OCI-LY7 (cell line): Measurements from ENCODE around the gene EDEM2. TPM values are rescaled to one million over a fixed set of nuclear protein-coding genes. Genes with fewer than 3 reads are reported as not detected.
A peak's percentile ranks its signal among the peaks of the same experiment; 100 is the strongest.

Experiments
- BruUV-seq: library from RNA; stranded (reverse); fragments of 400-500 nt; replicated peaks from 2 replicates; lab custom pipeline; 2021; lab: Mats Ljungman, UMichigan
- CTCF ChIA-PET: fragments of 300-600 bp; sonication (Branson Sonifier 250); formaldehyde crosslinking; loops from one replicate; lab custom pipeline; 2022; ENCODE audit warnings: antibody characterized with exemption; ENCODE audit not compliant: unreplicated experiment; lab: Charles Lee
- POLR2A ChIA-PET: fragments of 300-600 bp; sonication (Branson Sonifier 250); formaldehyde crosslinking; loops from one replicate; lab custom pipeline; 2022; ENCODE audit warnings: antibody characterized with exemption; lab: Charles Lee
- DNase-seq: peaks from one replicate; pipeline ENCODE4 v3.0.0-alpha.2; 2015; ENCODE audit warnings: low spot score
- H2AFZ ChIP-seq: fragments of 200-600 bp; sonication (generic), shearing (Covaris generic); 2 replicates; pipeline ENCODE4 v1.6.1; 2014; ENCODE audit warnings: mild to moderate bottlenecking, antibody characterized with exemption, low read length, moderate library complexity
- H3K27ac ChIP-seq: fragments of 200-600 bp; sonication (generic); 2 replicates; pipeline ENCODE4 v1.5.1; 2014; ENCODE audit warnings: mixed run types, low read depth, mild to moderate bottlenecking, moderate library complexity, low read length, inconsistent platforms; ENCODE audit not compliant: poor library complexity, severe bottlenecking
- H3K36me3 ChIP-seq: fragments of 200-600 bp; sonication (generic); 2 replicates; pipeline ENCODE4 v1.6.1; 2014; ENCODE audit warnings: mild to moderate bottlenecking, antibody characterized with exemption, low read length, moderate library complexity, mixed read lengths; ENCODE audit not compliant: insufficient read depth
- H3K4me1 ChIP-seq: fragments of 200-600 bp; sonication (generic); 2 replicates; pipeline ENCODE4 v1.5.1; 2014; ENCODE audit warnings: mild to moderate bottlenecking, low read length; ENCODE audit not compliant: insufficient read depth, poor library complexity, severe bottlenecking
- H3K4me2 ChIP-seq: fragments of 200-600 bp; sonication (generic); 2 replicates; pipeline ENCODE4 v1.6.1; 2014; ENCODE audit warnings: mild to moderate bottlenecking, low read length
- H3K4me3 ChIP-seq: fragments of 200-600 bp; sonication (generic); 2 replicates; pipeline ENCODE4 v1.5.1; 2014; ENCODE audit warnings: mild to moderate bottlenecking, low read depth, low read length; ENCODE audit not compliant: poor library complexity, severe bottlenecking
- H3K79me2 ChIP-seq: fragments of 200-600 bp; sonication (generic); 2 replicates; pipeline ENCODE4 v1.6.1; 2016; ENCODE audit warnings: low read depth, mild to moderate bottlenecking, low read length, moderate library complexity, mixed read lengths; ENCODE audit not compliant: insufficient read depth
- H3K9me2 ChIP-seq: fragments of 200-600 bp; sonication (generic); 2 replicates; pipeline ENCODE4 v1.6.1; 2016; ENCODE audit warnings: mild to moderate bottlenecking, low read length, mixed read lengths; ENCODE audit not compliant: insufficient read depth
- H3K9me3 ChIP-seq: fragments of 200-600 bp; sonication (generic); 2 replicates; pipeline ENCODE4 v1.6.1; 2014; ENCODE audit warnings: mild to moderate bottlenecking, mixed run types, low read length, mixed read lengths
- H4K20me1 ChIP-seq: fragments of 200-600 bp; sonication (generic); 2 replicates; pipeline ENCODE4 v1.6.1; 2014; ENCODE audit warnings: mild to moderate bottlenecking, antibody characterized with exemption, low read length, moderate library complexity, mixed read lengths; ENCODE audit not compliant: insufficient read depth
- EZH2phosphoT487 ChIP-seq: fragments of 200-600 bp; sonication (generic); IDR thresholded peaks from 2 replicates; pipeline ENCODE4 v1.6.1; 2018; ENCODE audit warnings: low read depth, borderline replicate concordance, mild to moderate bottlenecking, mixed run types, antibody characterized with exemption, low read length, moderate library complexity, mixed read lengths
- intact Hi-C: fragments of 100-400 bp; cut with micrococcal nuclease; formaldehyde crosslinking; loops from one replicate; pipeline ENCODE4 v1.10.0; 2022; ENCODE audit not compliant: unreplicated experiment
- total RNA-seq, 2 experiments: library from RNA; depleted of rRNA in 1 of 2; stranded (reverse); fragments of >200 nt in 1 of 2; shearing (Covaris generic) in 1 of 2; gene quantifications; 2 replicates each; pipeline ENCODE4 v1.2.3, GENCODE V29; 2014 to 2022
- TF ChIP-seq, protein P1 (sequence below): fragments of 200-600 bp; sonication (generic); conservative IDR thresholded peaks from 2 replicates; pipeline ENCODE4 v1.5.1; 2014; ENCODE audit warnings: mild to moderate bottlenecking, antibody characterized with exemption, low read length, moderate library complexity, mixed read lengths

EDEM2 gene
- total RNA-seq, 2 experiments from 2014 or later: 19.1 to 23.0 TPM

DNA sequence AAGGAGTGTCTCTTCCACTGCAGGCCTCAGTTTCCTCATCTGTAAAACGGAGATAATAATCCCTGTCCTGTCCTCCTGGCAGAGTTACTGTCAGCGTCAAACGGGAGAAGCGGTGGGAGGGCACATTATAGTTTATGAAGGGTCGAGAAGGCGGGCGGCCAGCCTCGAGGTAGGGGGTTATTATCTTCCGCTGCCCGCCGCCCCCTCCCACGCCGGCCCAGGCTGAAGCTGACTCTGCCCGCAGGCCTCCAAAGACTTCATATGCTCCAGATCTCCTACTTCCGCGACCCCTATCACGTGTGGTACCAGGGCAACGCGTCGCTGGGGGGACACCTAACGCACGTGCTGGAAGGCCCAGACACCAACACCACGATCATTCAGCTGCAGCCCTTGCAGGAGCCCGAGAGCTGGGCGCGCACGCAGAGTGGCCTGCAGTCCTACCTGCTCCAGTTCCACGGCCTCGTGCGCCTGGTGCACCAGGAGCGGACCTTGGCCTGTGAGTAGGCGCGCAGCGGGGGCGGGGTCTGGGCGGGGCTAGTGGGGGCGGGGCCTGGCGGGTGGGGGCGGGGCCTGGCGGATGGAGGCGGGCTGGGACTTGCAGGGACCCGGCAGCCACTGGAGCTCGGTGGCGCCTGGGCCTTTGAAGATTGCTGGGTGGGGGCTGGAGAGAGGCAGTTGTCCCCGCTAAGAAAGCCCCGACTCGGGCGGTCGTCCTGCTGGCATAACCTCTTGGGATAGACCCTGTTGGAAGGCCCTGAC, 27.5 kb upstream of the EDEM2 start:
- H3K4me3 ChIP-seq: no peak overlapping the region
- ChIA-PET POLR2A (interaction anchor here (0.6 to 0.7 kb wide), 2 partner anchors 19 to 27 kb away, joined by 4 to 7 read pairs; partner anchors contain the start of gene EDEM2), CTCF (no interaction called here)
- no peaks in the 10 kb centered on the region for H3K36me3 ChIP-seq
- TF ChIP-seq EZH2phosphoT487: no peak
- TF ChIP-seq, protein P1, sequence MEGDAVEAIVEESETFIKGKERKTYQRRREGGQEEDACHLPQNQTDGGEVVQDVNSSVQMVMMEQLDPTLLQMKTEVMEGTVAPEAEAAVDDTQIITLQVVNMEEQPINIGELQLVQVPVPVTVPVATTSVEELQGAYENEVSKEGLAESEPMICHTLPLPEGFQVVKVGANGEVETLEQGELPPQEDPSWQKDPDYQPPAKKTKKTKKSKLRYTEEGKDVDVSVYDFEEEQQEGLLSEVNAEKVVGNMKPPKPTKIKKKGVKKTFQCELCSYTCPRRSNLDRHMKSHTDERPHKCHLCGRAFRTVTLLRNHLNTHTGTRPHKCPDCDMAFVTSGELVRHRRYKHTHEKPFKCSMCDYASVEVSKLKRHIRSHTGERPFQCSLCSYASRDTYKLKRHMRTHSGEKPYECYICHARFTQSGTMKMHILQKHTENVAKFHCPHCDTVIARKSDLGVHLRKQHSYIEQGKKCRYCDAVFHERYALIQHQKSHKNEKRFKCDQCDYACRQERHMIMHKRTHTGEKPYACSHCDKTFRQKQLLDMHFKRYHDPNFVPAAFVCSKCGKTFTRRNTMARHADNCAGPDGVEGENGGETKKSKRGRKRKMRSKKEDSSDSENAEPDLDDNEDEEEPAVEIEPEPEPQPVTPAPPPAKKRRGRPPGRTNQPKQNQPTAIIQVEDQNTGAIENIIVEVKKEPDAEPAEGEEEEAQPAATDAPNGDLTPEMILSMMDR: no peak
- no peaks in the 10 kb centered on the region for H3K4me1 ChIP-seq
- H3K4me2 ChIP-seq: no peak overlapping the region
- intact Hi-C loops: no loop called here
- no peak overlapping the region for H3K27ac ChIP-seq
- H3K79me2 ChIP-seq: no peaks in the 10 kb centered on the region
- no peaks in the 10 kb centered on the region for H4K20me1 ChIP-seq
- no TSS peak for BruUV-seq
- no peaks in the 10 kb centered on the region for H3K9me2 ChIP-seq
- H2AFZ ChIP-seq: no peak overlapping the region
- H3K9me3 ChIP-seq: no peaks in the 10 kb centered on the region
- DNase-seq: no peak

DNA sequence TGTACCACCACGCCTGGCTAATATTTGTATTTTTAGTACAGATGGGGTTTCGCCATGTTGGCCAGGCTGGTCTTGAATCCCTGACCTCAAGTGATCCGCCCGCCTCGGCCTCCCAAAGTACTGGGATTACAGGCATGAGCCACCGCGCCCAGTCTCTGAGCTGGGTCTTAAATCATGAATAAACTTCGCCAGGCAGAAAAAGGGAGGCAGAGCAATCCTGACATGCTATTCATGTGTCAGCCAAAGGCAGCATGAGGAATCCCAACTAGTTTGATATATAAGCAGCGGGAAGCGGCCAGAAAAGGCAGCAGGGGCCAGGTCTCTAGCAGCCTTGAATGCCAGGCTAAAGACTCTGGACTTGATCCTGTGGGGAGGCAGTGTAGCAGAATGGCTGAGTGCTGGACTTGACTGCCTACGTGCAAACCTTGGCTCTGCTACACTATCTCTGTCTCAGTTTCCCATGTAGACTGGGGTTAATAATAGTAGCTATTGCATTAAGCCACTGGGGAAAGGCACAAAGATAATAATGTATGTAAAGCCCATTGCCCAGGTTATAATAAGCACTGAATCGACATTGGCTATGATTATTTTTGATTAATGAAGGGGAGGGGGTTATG, 26.5 kb upstream of the EDEM2 start:
- no peak overlapping the region for H2AFZ ChIP-seq
- H3K9me2 ChIP-seq: no peaks in the 10 kb centered on the region
- CTCF ChIA-PET: no interaction called here
- no peak overlapping the region for H3K27ac ChIP-seq
- H3K4me2 ChIP-seq: no peak overlapping the region
- no peaks in the 10 kb centered on the region for H3K9me3 ChIP-seq
- no peaks in the 10 kb centered on the region for H3K36me3 ChIP-seq
- POLR2A ChIA-PET: interaction anchor here (0.6 kb wide), 1 partner anchor 1780 kb away, joined by 5 read pairs; no protein-coding TSS in a partner anchor
- TF ChIP-seq EZH2phosphoT487: no peak
- TF ChIP-seq, protein P1: no peak
- no peak for DNase-seq
- no peaks in the 10 kb centered on the region for H4K20me1 ChIP-seq
- H3K4me1 ChIP-seq: no peaks in the 10 kb centered on the region
- no peak overlapping the region for H3K4me3 ChIP-seq
- no TSS peak for BruUV-seq
- no peaks in the 10 kb centered on the region for H3K79me2 ChIP-seq
- intact Hi-C loops: no loop called here

DNA sequence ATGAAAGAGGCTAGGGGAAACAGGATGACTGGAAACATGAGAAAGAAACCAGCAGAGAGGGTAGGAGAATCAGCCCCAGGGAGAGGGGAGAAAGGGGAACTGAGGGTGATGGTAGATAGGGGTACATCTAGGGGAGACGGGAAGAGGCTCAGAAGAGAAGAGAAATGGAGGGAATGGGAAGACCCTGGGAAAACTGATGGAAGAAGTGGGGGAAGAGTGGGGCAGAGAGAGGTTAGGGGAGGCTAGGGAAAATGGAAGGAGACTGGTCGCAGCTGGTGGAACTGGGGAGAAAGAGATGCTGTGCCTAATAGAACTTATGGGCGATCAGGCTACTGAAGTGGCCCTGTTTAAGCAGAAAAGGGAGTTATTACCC, 25.3 kb upstream of the EDEM2 start:
- TF ChIP-seq EZH2phosphoT487: no peak
- TF ChIP-seq, protein P1: no peak
- Histone ChIP-seq H3K9me2 (no peaks in the 10 kb centered on the region), H3K4me1 (no peaks in the 10 kb centered on the region), H4K20me1 (no peaks in the 10 kb centered on the region), H3K36me3 (no peaks in the 10 kb centered on the region), H3K9me3 (no peaks in the 10 kb centered on the region), H2AFZ (peak overlapping the region; percentile 53; the same call in 1 of the 2 replicates), H3K4me3 (no peak overlapping the region), H3K4me2 (no peak overlapping the region), H3K27ac (no peak overlapping the region), H3K79me2 (no peaks in the 10 kb centered on the region)
- intact Hi-C loops: no loop called here
- no TSS peak for BruUV-seq
- ChIA-PET CTCF (no interaction called here), POLR2A (no interaction called here)
- DNase-seq: no peak
